NCI-H69 (cell line): ENCODE data around the gene CYP2A6.
"Not testable (repeated sequence)": the region's sequence is repeated elsewhere in the genome, so short reads cannot be mapped to it uniquely, and the experiment has no call there.

Experiments
- DNase-seq: peaks from one replicate; lab custom pipeline; 2025; lab: John Stamatoyannopoulos, UW

The CYP2A6 gene

DNA sequence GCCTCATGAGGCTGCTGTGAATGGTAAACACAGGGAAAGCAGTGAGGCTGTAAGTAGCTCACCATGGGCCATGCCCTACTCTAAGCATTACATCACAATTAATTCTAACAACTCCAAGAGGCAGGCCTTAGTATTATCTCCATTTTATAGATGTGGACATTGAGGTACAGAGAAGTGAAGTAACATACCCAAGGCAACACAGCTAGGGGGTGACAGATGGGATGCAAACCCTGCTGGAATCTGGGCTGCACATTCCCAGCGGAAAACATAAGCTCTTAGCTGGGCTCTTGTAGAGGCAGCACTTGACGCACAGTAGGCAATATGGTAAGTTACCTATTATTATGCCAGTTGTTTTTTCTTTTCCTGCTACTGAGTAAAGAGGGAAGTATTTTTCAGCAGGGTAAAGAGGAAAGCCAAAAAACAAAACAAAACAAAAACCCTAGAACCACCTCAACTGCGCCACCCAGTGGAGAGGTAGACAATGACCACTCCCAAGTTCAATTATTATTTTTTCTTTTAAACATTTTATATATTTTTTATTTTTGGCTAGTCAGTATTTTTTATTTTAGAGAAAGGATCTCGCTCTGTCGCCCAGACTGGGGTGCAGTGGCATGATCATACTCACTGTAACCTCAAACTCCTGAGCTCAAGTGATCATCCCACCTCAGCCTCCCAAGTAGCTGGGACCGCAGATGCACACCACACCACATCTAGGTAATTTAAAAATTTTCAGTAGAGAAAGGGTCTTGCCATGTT is 30.6 kb downstream of the CYP2A6 start:
- peak; percentile 62 for DNase-seq

DNA sequence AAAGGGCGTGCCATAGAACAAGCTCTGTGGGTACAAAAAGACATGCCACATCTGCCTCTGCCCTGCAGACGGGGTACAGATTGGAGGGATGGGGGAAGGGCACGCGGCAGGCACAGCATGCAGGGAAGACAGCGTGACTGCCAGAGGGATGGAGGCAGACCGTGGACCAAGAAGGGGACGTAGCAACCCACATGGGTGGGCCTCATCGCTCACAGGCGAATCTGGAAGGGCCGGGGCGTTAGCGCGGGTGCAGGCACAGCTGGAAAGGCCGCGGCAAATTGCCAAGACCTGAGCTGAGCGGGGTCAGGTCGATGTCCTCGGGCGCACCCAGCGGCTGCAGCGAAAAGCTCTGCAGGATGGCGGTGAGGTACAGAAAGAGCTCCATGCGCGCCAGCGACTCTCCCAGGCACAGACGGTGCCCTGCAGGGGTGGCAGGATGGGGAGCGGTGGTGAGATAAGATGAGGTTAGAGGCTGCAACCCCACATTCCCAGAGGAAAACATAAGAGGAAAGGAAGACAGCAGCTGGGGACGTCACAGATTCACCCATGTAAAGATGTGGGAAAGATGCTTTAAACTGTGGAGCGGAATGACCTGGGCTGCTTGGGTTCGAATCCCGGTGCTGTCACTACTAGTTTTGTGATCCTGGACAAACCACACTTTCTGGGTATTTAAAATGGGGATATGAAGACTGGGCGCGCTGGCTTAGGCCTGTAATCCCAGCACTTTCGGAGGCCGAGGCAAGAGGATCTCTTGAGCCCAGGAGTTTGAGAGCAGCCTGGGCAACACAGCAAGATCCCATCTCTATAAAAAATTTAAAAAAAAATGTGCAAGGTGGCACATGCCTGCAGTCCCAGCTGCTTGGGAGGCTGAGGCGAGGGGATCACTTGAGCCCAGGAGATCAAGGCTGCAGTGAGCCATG is 31.5 kb downstream of the CYP2A6 start:
- peak; percentile 81 for DNase-seq

GRCh38 chr19:40815223-40815622 is 35.0 kb downstream of the CYP2A6 start:
- no peak for DNase-seq

DNA sequence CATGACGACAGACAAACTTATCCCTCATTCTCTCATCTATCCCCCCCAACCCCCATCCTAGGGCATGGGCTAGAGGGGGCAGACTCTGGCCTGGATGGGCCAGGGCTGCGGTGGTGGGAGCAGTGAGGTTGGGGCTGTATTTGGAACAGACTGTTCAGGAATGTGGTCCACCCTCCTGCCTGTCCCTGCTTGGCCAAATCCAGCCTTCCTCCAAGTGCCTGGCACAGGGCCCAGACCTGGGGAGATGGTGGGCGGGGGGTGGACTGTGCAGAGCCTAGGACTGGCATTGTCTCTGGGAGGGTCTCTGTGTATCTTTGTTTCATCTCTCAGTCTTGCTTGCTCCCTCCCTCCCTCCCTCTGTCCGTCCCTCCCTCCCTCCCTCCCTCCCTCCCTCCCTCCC is 37.1 kb downstream of the CYP2A6 start:
- no peak for DNase-seq

- DNase-seq: not testable (repeated sequence)
Measured at GRCh38 chr19:40812571-40812970, 37.7 kb downstream of the CYP2A6 start.

DNA sequence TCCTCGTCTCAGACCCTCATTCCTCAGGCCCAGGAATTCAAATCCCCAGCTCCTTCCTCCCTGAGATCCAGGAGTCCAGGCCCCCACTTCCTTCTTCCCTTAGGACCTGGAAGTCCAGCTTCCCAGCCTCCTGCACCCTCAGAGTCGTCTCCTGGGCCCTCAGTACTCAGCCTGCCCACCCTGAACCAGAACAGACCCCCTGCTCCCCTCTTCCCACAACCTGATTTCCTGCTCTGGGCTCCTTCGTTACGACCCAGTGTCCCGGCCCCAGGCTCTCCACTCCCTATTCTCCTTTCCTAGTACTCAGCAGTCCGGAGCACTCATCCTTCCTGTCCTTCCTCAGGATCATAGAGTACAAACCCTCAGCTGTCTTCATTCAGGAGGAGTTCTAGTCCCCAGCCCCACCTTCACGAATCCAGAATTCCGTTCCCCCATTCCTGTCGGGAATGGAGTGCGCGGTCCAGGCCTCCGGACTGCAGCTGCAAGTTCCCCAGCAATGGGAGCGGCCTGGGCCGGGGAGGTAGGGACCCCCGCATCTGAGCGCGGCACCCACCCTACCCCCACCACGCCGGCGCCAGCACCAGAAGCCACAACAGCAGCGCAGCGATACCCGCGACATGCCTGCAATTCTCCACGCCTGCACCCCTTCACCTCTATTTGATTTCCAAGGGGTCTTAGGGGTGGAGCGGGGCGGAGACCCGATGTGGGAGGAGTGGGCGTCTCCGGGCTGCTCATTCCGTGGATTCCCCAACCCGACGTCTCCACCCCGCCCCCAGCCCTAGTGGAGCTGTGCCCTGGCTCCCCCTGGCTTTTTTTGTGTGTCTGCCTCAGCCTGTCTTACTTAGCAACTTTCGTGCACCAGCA is 38.5 kb downstream of the CYP2A6 start:
- DNase-seq: peak; percentile 44

DNA sequence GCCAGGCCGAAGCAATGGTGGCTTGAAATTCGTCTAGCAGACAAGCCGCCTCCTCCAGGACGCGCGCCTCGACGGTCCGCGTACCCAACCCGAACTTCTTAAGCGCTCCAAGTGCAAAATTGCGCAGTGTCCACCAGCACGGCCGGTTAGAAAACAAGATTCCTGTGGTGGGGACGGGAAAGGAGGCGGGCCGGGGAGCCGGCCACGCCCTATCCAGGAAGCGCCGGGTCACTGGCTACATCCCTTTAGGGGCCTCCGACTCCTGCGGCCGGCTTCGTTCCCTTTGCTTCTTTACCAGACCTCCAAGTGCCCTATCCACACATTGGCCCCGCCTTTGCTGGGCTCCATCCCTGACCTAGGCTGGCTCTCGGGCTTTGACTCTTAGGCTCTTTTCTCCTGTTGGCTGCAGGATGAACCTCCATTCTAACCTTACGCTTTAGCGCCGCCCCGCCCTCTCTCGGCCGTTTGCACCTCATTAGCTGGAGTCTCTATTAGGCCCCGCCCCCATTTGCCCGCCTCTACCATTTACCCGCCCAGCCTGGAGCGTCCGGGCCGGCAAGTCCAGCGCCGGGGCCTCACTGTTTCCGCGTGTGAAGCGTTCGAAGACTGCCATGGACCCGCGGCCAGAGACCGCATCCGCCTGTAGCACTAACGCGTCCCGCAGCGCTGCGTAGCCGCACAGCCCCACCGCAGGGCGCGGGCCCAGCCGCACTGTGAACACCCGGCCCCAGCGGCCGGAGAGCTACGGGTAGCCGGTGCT is 39.4 kb downstream of the CYP2A6 start:
- peak; percentile 79 for DNase-seq

- DNase-seq: no peak
Measured at GRCh38 chr19:40810160-40810559, 40.1 kb downstream of the CYP2A6 start.

DNA sequence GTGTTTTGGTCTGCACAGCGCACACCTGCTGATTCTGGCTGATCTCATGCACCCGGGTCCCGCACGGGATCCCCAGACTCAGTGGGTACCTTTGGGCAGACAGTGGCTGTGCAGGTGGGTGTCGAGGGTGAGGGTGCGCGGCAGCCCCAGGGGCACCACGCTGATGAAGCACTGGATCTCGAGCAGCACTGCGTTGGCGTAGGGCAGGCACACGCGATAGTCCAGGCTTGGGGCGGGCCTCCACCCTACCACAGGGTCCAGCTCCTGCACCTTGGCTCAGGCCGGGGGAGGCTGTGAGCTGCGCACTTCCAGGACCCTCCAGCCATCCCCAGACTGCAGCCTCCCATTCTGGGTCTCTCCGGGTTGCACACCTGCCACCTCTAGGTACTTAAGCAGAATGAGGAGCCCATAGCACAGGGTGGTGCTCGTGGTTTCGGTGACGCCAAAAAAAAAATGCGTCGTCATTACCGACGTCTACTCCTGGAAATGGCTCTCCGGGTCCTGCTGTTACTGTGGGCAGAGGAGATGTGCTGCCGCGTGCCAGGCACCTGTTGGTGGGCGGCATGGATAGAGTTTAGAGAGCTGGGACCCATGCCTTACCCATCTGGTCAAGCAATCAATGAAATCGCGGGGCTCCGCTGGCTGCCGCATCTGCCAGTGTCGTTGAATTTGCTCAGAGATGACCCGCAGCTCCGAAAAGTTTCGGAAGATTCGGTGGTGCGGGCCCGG is 40.7 kb downstream of the CYP2A6 start:
- no peak for DNase-seq

DNA sequence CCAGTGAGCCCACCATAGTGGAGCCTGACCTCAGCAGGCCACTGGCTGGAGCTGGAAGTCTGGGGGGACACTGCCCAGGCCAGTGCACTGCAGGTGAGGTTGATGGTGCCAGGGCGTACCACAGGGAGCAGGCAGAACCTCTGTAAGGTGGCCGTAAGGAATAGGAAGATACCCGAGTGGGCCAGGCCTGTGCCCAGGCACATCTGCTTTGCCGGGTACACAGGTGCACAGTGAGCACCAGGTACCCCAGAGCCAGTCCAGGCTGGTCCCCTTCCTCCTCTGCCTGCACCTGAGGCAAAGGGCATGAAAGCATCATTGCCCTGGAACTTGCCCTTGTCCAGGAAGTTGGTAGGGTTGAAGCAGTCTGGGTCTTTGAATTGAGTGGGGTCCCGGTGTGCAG is 41.8 kb downstream of the CYP2A6 start:
- no peak for DNase-seq

- no peak for DNase-seq
Measured at GRCh38 chr19:40808021-40808325, 42.3 kb downstream of the CYP2A6 start.

DNA sequence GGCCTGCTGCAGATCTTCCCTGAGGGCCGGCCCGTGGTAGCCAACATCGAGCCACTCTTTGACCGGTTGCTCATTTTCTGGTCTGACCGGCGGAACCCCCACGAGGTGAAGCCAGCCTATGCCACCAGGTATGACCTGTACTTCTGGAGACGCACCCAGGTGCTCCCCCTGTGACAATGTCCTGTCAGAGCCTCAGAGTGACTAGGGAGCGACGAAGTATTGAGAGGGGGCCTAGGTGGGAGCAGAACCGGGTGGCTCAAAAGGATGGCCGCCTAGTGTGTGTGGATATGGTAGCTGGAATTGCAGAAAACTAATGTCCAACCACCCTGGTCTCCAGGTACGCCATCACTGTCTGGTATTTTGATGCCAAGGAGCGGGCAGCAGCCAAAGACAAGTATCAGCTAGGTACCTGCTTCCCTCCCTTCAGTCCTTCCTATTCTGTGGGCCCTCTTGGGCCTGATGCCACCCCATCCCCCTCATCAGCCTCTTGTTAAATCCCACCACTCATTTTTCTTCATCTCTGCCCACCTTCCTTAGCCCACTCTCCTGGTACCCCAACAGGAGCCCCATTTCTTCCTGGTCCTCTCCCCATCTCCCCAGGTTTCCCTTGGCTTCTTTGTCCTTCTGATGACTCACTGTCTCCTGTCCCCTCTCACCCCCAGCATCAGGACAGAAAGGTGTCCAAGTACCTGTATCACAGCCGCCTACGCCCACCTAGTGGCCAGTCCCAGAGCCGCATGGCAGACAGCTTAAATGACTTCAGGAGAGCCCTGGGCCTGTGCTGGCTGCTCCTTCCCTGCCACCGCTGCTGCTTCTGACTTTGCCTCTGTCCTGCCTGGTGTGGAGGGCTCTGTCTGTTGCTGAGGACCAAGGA is 42.9 kb downstream of the CYP2A6 start:
- peak; percentile 43 for DNase-seq

DNA sequence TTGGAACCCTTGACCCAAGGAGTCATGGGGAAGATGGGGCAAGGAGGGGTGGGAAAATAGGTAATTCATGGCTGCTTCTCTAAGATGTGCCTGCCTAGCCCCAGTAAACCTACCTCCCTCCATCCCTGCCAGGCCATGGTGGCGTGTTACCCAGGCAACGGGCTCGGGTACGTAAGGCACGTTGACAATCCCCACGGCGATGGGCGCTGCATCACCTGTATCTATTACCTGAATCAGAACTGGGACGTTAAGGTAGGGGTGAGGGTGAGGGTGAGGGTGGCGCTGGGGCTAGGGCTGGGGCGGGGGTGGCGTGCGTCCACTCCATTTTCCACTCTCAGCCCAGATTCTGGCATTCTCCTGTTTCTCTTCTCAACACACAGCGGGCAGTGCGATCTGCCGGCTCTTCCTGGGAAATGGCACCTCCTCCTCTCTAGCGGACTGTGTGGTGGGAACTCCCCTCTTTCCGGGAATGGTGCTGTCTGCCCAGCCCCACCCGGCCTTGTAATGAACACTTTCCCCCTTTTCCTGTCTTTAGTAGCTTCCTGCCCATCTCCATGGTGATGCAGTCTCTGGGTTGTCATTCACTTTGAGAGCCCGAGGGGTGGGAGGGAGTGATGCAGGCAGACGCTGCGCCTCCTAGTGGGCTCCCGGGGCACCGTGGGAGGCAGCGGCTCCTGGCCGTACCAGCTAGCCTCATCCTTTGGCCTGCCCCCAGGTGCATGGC is 43.7 kb downstream of the CYP2A6 start:
- DNase-seq: peak; percentile 99

GRCh38 chr19:40805258-40805868 is 44.9 kb downstream of the CYP2A6 start:
- DNase-seq: no peak

DNA sequence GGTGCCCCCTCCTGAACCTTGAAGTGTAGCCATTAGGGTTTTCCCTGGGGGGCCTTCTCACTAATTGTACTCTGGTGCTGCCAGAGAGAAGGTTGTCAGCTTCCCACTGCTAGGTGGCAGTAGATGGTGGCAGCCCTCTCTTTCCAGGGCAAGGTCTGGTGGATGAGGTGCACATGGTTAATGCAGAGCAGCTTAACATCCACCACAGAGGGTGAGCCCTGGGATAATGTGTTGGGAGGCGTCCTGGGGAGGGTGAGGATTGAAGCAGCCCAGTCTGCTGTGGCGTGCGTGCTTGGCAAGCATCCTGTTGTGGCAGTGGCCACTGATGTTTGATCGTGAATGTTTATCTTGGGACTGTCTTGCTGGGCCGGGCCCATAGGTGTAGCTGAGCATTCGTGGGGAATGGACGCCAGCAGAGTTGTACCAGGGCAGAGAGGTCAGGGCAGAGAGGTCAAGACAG is 45.4 kb downstream of the CYP2A6 start:
- peak; percentile 34 for DNase-seq

- peak; percentile 51 for DNase-seq
Measured at GRCh38 chr19:40803857-40804782, 46.1 kb downstream of the CYP2A6 start.

DNA sequence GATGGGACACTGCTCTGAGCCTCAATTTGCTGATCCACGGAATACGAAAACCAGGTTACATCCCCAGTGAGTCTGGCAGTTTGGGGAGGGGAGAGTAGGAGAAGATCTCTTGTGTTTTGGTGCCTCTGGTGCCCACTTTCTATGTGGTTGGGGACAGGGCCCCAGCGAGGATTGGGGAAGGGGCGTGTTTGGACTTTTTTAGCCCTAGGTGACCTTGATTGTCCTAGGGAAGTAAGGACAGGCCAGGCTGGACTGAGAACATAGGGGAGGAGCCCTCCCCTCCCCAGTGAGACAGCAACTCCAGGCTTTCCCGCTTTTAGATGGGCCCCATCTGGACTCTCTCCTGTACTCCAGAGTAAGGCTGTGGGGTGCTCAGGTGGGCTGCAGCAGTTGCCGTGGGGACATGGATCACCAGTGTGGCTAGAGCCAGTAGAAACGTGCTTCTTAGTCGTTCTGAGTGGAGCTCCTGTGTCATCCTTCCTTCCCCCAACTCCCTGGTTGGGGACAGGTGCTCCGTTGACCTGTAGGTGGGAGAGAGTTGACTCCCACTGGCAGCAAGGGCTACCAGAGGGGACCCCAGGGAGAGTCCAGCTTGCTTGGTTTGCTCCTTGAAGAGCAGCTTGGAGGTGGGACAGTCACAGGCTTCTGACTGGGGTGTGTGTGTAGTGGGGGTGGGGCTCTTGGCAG is 46.9 kb downstream of the CYP2A6 start:
- DNase-seq: no peak
